ENCODE results near the gene ADGRA1.

ADGRA1 gene

DNA sequence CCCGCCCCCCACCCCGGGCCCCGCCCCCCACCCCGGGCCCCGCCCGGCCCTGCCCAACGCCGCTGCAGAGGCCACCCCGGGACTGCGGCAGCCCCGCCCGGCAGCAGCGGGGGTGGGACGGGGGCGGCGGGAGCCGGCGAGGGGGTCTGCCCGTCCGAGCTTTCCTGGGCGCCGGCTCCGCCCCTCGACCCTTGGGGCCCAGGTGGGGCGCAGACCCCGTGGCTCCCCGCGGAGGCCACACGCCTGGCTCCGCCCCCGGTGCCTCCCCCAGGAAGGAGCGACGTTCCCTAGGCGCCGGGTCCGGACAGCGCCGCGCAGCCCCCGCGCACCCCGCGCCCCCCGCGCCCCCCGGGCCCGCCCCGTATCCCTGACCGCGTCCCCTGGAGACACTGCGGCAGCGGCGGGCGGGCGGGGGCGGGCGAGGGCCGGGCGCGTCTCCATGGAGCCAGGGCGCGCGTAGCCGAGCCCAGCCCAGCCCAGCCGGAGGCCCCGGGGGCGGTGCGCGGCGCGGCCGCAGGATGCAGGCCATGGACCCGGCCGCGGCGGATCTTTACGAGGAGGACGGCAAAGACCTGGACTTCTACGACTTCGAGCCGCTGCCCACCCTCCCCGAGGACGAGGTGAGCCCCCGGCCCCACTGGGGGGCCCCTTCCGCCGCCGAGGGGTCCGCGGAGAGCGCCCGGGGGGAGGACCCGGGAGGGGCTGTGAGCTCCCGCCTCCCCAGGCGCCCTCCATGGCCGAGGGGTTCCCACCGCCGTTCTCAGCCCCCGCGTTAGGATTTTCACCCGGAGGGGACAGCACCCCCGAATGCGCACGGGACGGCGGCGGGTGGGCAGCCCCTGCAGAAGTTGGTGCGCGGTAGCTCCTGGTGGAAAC, 72.5 kb downstream of the ADGRA1 start, which contains the start of gene KNDC1:
TSS of gene KNDC1 (plus strand) at position 270 of the 876 bp plus-strand sequence. CDS start at position 519, 249 bp downstream.
- peak; percentile 62 for ATAC-seq
- TF ChIP-seq, protein P1, sequence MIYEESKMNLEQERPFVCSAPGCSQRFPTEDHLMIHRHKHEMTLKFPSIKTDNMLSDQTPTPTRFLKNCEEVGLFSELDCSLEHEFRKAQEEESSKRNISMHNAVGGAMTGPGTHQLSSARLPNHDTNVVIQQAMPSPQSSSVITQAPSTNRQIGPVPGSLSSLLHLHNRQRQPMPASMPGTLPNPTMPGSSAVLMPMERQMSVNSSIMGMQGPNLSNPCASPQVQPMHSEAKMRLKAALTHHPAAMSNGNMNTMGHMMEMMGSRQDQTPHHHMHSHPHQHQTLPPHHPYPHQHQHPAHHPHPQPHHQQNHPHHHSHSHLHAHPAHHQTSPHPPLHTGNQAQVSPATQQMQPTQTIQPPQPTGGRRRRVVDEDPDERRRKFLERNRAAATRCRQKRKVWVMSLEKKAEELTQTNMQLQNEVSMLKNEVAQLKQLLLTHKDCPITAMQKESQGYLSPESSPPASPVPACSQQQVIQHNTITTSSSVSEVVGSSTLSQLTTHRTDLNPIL (CRISPR knock-in tag; IDR thresholded peaks at IDR 0.05; ENCODE audit: low read depth): no peak
- TF ChIP-seq, protein P2, sequence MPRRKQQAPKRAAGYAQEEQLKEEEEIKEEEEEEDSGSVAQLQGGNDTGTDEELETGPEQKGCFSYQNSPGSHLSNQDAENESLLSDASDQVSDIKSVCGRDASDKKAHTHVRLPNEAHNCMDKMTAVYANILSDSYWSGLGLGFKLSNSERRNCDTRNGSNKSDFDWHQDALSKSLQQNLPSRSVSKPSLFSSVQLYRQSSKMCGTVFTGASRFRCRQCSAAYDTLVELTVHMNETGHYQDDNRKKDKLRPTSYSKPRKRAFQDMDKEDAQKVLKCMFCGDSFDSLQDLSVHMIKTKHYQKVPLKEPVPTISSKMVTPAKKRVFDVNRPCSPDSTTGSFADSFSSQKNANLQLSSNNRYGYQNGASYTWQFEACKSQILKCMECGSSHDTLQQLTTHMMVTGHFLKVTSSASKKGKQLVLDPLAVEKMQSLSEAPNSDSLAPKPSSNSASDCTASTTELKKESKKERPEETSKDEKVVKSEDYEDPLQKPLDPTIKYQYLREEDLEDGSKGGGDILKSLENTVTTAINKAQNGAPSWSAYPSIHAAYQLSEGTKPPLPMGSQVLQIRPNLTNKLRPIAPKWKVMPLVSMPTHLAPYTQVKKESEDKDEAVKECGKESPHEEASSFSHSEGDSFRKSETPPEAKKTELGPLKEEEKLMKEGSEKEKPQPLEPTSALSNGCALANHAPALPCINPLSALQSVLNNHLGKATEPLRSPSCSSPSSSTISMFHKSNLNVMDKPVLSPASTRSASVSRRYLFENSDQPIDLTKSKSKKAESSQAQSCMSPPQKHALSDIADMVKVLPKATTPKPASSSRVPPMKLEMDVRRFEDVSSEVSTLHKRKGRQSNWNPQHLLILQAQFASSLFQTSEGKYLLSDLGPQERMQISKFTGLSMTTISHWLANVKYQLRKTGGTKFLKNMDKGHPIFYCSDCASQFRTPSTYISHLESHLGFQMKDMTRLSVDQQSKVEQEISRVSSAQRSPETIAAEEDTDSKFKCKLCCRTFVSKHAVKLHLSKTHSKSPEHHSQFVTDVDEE (CRISPR knock-in tag; IDR thresholded peaks at IDR 0.05): no peak
- TF ChIP-seq ZNF8 (CRISPR knock-in tag; IDR thresholded peaks at IDR 0.05) (no peak), OSR1 (CRISPR knock-in tag; IDR thresholded peaks at IDR 0.05) (no peak), BACH2 (CRISPR knock-in tag; IDR thresholded peaks at IDR 0.05; ENCODE audit: borderline replicate concordance) (no peak), CSDC2 (CRISPR knock-in tag; IDR thresholded peaks at IDR 0.05) (no peak), RARB (CRISPR knock-in tag; IDR thresholded peaks at IDR 0.05) (no peak), ARNTL (CRISPR knock-in tag; IDR thresholded peaks at IDR 0.05; ENCODE audit: borderline replicate concordance, low read depth) (no peak), ZC3H10 (CRISPR knock-in tag; IDR thresholded peaks at IDR 0.05) (no peak), ZFP3 (CRISPR knock-in tag; IDR thresholded peaks at IDR 0.05) (no peak), SNAI2 (CRISPR knock-in tag; IDR thresholded peaks at IDR 0.05) (no peak), PPARA (CRISPR knock-in tag; IDR thresholded peaks at IDR 0.05; ENCODE audit: borderline replicate concordance) (no peak), GLIS3 (CRISPR knock-in tag; IDR thresholded peaks at IDR 0.05) (no peak), ZNF565 (CRISPR knock-in tag; conservative IDR thresholded peaks at IDR 0.05; ENCODE audit: low read depth) (no peak)
- TF ChIP-seq, protein P3, sequence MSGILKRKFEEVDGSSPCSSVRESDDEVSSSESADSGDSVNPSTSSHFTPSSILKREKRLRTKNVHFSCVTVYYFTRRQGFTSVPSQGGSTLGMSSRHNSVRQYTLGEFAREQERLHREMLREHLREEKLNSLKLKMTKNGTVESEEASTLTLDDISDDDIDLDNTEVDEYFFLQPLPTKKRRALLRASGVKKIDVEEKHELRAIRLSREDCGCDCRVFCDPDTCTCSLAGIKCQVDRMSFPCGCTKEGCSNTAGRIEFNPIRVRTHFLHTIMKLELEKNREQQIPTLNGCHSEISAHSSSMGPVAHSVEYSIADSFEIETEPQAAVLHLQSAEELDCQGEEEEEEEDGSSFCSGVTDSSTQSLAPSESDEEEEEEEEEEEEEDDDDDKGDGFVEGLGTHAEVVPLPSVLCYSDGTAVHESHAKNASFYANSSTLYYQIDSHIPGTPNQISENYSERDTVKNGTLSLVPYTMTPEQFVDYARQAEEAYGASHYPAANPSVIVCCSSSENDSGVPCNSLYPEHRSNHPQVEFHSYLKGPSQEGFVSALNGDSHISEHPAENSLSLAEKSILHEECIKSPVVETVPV (CRISPR knock-in tag; IDR thresholded peaks at IDR 0.05): no peak
- TF ChIP-seq, protein P4, sequence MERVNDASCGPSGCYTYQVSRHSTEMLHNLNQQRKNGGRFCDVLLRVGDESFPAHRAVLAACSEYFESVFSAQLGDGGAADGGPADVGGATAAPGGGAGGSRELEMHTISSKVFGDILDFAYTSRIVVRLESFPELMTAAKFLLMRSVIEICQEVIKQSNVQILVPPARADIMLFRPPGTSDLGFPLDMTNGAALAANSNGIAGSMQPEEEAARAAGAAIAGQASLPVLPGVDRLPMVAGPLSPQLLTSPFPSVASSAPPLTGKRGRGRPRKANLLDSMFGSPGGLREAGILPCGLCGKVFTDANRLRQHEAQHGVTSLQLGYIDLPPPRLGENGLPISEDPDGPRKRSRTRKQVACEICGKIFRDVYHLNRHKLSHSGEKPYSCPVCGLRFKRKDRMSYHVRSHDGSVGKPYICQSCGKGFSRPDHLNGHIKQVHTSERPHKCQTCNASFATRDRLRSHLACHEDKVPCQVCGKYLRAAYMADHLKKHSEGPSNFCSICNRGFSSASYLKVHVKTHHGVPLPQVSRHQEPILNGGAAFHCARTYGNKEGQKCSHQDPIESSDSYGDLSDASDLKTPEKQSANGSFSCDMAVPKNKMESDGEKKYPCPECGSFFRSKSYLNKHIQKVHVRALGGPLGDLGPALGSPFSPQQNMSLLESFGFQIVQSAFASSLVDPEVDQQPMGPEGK (CRISPR knock-in tag; IDR thresholded peaks at IDR 0.05; ENCODE audit: borderline replicate concordance): no peak
- TF ChIP-seq, protein P5, sequence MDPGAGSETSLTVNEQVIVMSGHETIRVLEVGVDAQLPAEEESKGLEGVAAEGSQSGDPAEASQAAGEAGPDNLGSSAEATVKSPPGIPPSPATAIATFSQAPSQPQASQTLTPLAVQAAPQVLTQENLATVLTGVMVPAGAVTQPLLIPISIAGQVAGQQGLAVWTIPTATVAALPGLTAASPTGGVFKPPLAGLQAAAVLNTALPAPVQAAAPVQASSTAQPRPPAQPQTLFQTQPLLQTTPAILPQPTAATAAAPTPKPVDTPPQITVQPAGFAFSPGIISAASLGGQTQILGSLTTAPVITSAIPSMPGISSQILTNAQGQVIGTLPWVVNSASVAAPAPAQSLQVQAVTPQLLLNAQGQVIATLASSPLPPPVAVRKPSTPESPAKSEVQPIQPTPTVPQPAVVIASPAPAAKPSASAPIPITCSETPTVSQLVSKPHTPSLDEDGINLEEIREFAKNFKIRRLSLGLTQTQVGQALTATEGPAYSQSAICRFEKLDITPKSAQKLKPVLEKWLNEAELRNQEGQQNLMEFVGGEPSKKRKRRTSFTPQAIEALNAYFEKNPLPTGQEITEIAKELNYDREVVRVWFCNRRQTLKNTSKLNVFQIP (CRISPR knock-in tag; IDR thresholded peaks at IDR 0.05; ENCODE audit: borderline replicate concordance, low read depth): no peak

DNA sequence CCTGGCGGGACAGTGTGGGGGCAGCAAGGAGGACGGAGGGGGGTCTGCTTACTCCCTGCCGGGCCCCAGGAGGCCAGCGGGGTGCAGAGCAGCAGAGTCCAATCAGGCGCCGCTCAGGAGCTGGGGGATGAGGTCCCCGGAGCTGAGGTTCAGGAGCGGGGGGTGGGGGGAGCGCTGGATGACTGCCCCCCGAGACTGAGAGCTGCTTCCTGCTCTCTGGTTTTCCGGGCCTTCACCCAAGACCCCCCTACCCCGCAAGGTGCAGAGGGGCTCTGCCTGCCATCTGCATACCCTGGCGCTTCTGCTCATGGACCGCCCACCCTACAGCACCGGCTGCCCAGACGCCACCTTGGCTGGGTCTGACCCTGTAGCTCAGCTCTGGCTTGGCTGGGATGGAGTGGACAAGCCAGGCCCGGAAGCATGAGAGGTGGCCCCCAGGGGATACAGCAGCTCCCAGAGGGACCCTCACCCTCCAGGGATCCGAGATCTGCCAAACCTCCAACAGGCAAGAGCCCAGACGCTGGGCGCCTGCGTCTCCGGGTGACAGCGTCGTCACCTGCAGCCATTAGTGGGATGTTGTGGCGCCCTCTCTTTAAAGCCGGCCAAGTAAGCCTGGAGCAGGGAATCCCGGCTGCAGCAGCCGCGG, 73.2 kb downstream of the ADGRA1 start:
- TF ChIP-seq TOX (CRISPR knock-in tag; IDR thresholded peaks at IDR 0.05; ENCODE audit: borderline replicate concordance): no peak
- ATAC-seq: no peak

DNA sequence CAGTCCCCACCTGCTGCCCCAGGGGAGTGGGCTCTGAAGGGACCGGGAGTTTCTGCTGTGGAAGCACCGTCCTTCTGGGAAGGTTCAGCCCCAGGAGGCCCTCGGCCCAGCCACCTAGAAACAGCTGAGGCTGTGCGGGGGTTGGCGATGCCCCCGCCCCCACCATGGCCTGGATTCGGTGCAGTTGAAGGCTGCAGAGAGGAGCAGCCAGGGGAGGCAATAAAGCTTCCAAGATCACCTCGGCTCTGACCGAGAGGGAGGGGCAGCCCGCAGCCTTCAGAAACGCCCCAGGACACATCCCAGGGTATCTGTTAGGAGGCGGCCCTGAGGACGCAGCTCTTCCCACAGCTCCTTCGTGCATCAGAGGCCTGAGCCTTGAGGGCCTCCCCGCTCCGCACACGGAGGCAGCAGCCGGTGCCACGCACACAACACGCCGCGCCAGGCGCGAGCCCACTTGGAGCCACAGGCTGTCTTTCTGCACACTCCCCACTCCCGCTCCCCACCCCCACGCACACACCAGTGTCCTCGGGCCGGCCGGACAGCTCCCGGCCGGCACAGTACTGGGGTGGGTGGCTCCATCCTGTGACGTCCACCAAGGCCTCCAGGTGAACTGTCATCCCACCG, 73.9 kb downstream of the ADGRA1 start:
- ATAC-seq: no peak
- TF ChIP-seq PPARA (CRISPR knock-in tag; IDR thresholded peaks at IDR 0.05; ENCODE audit: borderline replicate concordance): no peak
- no peak for TF ChIP-seq OSR1 (CRISPR knock-in tag; IDR thresholded peaks at IDR 0.05)
- no peak for TF ChIP-seq TCF4 (CRISPR knock-in tag; IDR thresholded peaks at IDR 0.05; ENCODE audit: borderline replicate concordance)
- TF ChIP-seq, protein P5 (CRISPR knock-in tag; IDR thresholded peaks at IDR 0.05; ENCODE audit: borderline replicate concordance, low read depth): no peak
- TF ChIP-seq ARNTL (CRISPR knock-in tag; IDR thresholded peaks at IDR 0.05; ENCODE audit: borderline replicate concordance, low read depth): no peak
- no peak for TF ChIP-seq ZNF70 (CRISPR knock-in tag; IDR thresholded peaks at IDR 0.05)
- TF ChIP-seq TOX (CRISPR knock-in tag; IDR thresholded peaks at IDR 0.05; ENCODE audit: borderline replicate concordance): no peak
- TF ChIP-seq, protein P4 (CRISPR knock-in tag; IDR thresholded peaks at IDR 0.05; ENCODE audit: borderline replicate concordance): no peak
